Natural killer cell (primary cell): ENCODE measurements around the gene AKAP1. TPM values are rescaled to one million over a fixed set of nuclear protein-coding genes. Genes with fewer than 3 reads are reported as not detected.

Experiments used
- ATAC-seq, 3 donors: fragments of 150-1000 bp in 2 of 3; fragments of 200-7000 bp in 1 of 3; cut with Tn5 transposase; 1 replicate in 1 of 3; 2 replicates in 2 of 3; pipeline ENCODE4 v1.10.0; 2021; ENCODE audit warnings: mild to moderate bottlenecking in 2 of 3, moderate library complexity in 2 of 3
- DNase-seq, 2 donors: peaks; one replicate each; pipeline versions ENCODE4 v3.0.0 to v3.0.0-alpha.2; 2013 to 2021; ENCODE audit warnings: mixed read lengths in 1 of 2
- H3K27ac ChIP-seq: one replicate; pipeline ENCODE4 v1.5.1; 2013; ENCODE audit warnings: mild to moderate bottlenecking, low read length
- H3K27me3 ChIP-seq: one replicate; pipeline ENCODE4 v1.6.1; 2013; ENCODE audit warnings: low read length; ENCODE audit not compliant: control insufficient read depth, insufficient read depth
- H3K36me3 ChIP-seq: one replicate; pipeline ENCODE4 v1.6.1; 2013; ENCODE audit warnings: low read length; ENCODE audit not compliant: control insufficient read depth, insufficient read depth
- H3K4me1 ChIP-seq: one replicate; pipeline ENCODE4 v1.6.1; 2013; ENCODE audit warnings: low read length; ENCODE audit not compliant: control insufficient read depth, insufficient read depth
- H3K4me3 ChIP-seq: one replicate; pipeline ENCODE4 v1.5.1; 2013; ENCODE audit warnings: low read length
- H3K9me3 ChIP-seq: one replicate; pipeline ENCODE4 v1.6.1; 2013; ENCODE audit warnings: low read length; ENCODE audit not compliant: control insufficient read depth, insufficient read depth
- H3K27ac Mint-ChIP-seq, 2 donors: one replicate each; pipeline ENCODE4 v1.8.0; 2022; ENCODE audit warnings: mild to moderate bottlenecking in 2 of 2, mixed read lengths in 2 of 2, moderate library complexity in 1 of 2
- H3K27me3 Mint-ChIP-seq, 2 donors: one replicate each; pipeline ENCODE4 v1.8.0; 2022; ENCODE audit warnings: low read depth in 2 of 2, mixed read lengths in 2 of 2
- H3K36me3 Mint-ChIP-seq: one replicate; pipeline ENCODE4 v1.8.0; 2022; ENCODE audit warnings: mixed read lengths
- H3K4me1 Mint-ChIP-seq, 2 donors: one replicate each; pipeline ENCODE4 v1.8.0; 2022; ENCODE audit warnings: mixed read lengths in 2 of 2
- H3K4me3 Mint-ChIP-seq: one replicate; pipeline ENCODE4 v1.8.0; 2022; ENCODE audit warnings: mild to moderate bottlenecking, moderate library complexity, mixed read lengths
- H3K9me3 Mint-ChIP-seq, 2 donors: one replicate each; pipeline ENCODE4 v1.8.0; 2022; ENCODE audit warnings: mixed read lengths in 2 of 2
- WGBS: methylation state at CpG from one replicate; pipeline ENCODE4 v1.1.7; 2013; ENCODE audit warnings: missing lambda C conversion rate; ENCODE audit not compliant: insufficient coverage; 5-methylcytosine and 5-hydroxymethylcytosine counted together
- intact Hi-C: fragments of 100-400 bp; cut with micrococcal nuclease; formaldehyde crosslinking; loops from one replicate; pipeline ENCODE4 v1.14.2; 2022
- total RNA-seq, 4 donors: library from RNA; stranded (reverse); fragments of 120-200 nt in 1 of 4; gene quantifications; one replicate each; pipeline versions ENCODE4 v1.2.3 to v1.2.4, GENCODE V29; 2013 to 2022
- TF ChIP-seq, protein P1 (sequence below): fragments of 200-600 bp; IDR thresholded peaks from one replicate; pipeline ENCODE4 v1.8.0; 2022; ENCODE audit warnings: antibody characterized with exemption

Gene AKAP1
- total RNA-seq, 3 donors from 2014 or later (not counting 1 experiment from before 2014, with no cell fraction given), result 9.8 to 15.8 (median 11.4) TPM

DNA sequence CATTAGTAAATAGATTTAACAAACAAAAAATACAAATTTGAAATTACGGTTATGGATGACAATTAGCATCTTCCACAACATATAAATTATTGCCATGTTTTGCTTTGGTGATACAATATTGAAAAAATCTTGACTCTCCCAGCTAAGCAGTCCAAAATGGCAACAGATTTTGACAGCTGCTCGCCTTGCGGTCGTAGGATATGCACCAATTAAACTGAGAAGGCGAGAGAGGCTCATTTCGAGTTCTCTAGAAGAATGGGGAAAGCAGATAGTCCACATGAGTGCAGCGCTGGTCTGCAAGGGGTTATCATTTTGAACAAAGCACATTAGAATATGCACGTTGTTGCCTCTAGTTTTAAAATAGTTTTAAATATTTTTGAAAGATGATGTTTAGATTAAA, 55.3 kb downstream of the AKAP1 start:
- H3K27me3 Mint-ChIP-seq, result peaks cover 7 to 8% of the 10 kb centered on the region in 2 donors

DNA sequence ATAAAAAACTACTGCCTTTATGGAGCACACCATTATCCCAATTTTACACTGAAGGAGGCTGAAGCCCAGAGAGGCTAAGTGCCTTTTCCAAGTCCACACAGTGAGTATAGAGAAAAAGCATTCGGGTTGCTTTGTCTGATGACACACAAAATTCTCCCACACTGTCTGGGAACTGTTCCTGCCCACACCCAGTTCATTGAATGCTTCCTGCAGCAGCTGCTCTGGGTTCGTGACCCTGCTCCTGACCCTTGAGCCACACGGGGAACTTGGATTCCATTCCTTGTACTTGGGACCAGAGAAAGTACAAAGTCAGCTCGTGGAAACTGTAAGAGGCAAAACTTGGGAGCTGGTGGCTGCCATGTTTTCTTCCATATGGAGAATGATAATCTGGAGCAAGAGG, 57.9 kb downstream of the AKAP1 start:
- no peak overlapping the region for H3K4me3 ChIP-seq
- peaks cover 5% of the 10 kb centered on the region in 2 donors for H3K27me3 Mint-ChIP-seq

More for the DNA sequence above, 55.3 kb downstream of the AKAP1 start:
- no peaks in the 10 kb centered on the region for H3K27me3 ChIP-seq
- Mint-ChIP-seq H3K4me3 (no peak overlapping the region), H3K9me3 (no peaks in the 10 kb centered on the region), H3K36me3 (no peaks in the 10 kb centered on the region), H3K4me1 (peaks cover 0 to 5% of the 10 kb centered on the region in 2 donors), H3K27ac (no peak overlapping the region)
- no peak overlapping the region for H3K27ac ChIP-seq
- 88% methylated on average over 7 of the region's 8 CpGs for WGBS
- TF ChIP-seq, protein P1, sequence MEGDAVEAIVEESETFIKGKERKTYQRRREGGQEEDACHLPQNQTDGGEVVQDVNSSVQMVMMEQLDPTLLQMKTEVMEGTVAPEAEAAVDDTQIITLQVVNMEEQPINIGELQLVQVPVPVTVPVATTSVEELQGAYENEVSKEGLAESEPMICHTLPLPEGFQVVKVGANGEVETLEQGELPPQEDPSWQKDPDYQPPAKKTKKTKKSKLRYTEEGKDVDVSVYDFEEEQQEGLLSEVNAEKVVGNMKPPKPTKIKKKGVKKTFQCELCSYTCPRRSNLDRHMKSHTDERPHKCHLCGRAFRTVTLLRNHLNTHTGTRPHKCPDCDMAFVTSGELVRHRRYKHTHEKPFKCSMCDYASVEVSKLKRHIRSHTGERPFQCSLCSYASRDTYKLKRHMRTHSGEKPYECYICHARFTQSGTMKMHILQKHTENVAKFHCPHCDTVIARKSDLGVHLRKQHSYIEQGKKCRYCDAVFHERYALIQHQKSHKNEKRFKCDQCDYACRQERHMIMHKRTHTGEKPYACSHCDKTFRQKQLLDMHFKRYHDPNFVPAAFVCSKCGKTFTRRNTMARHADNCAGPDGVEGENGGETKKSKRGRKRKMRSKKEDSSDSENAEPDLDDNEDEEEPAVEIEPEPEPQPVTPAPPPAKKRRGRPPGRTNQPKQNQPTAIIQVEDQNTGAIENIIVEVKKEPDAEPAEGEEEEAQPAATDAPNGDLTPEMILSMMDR, result no peak
- intact Hi-C loops, result no loop called here
- no peak for DNase-seq
- no peaks in the 10 kb centered on the region for H3K9me3 ChIP-seq
- ATAC-seq, result no peak
- no peaks in the 10 kb centered on the region for H3K36me3 ChIP-seq
- no peak overlapping the region for H3K4me3 ChIP-seq
- no peaks in the 10 kb centered on the region for H3K4me1 ChIP-seq

DNA sequence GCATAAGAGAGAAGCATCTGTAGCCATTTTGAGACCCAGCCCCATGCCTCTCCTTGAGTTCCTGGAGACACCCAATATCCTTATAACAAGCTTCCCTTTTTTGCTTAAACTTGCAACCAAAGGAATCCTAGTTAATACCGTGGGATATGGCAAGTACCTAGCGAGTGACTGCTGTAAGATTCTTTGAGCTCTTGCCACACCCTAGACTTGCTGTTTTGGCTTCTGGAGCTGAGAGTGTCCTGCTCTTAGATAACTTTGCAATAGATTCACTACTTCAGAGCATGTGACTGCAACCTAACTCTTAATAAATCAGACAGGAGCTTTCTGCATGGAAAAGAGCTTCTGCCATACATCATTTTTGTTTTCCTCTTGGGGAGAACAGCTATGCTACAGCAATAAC, 58.3 kb downstream of the AKAP1 start:
- WGBS, result 74% methylated on average over 2 of the region's 2 CpGs

More for the DNA sequence above, 57.9 kb downstream of the AKAP1 start:
- no peaks in the 10 kb centered on the region for H3K4me1 Mint-ChIP-seq
- no peak overlapping the region for H3K4me3 Mint-ChIP-seq
- H3K36me3 Mint-ChIP-seq, result no peaks in the 10 kb centered on the region
- 87% methylated on average over 4 of the region's 4 CpGs for WGBS
- H3K27ac Mint-ChIP-seq, result no peak overlapping the region
- no peaks in the 10 kb centered on the region for H3K9me3 Mint-ChIP-seq
- Histone ChIP-seq H3K4me1 (no peaks in the 10 kb centered on the region), H3K27ac (no peak overlapping the region), H3K9me3 (no peaks in the 10 kb centered on the region), H3K27me3 (no peaks in the 10 kb centered on the region), H3K36me3 (no peaks in the 10 kb centered on the region)
- DNase-seq, result no peak
- TF ChIP-seq, protein P1, result no peak
- intact Hi-C loops, result no loop called here
- no peak for ATAC-seq

More for the DNA sequence above, 58.3 kb downstream of the AKAP1 start:
- DNase-seq, result no peak
- no peak overlapping the region for H3K4me3 Mint-ChIP-seq
- TF ChIP-seq, protein P1, result no peak
- no peak overlapping the region for H3K27ac ChIP-seq
- no peaks in the 10 kb centered on the region for H3K9me3 ChIP-seq
- intact Hi-C loops, result no loop called here
- ATAC-seq, result no peak
- H3K4me1 Mint-ChIP-seq, result no peaks in the 10 kb centered on the region
- H3K4me3 ChIP-seq, result no peak overlapping the region
- no peaks in the 10 kb centered on the region for H3K9me3 Mint-ChIP-seq
- no peaks in the 10 kb centered on the region for H3K4me1 ChIP-seq
- H3K36me3 Mint-ChIP-seq, result no peaks in the 10 kb centered on the region
- no peaks in the 10 kb centered on the region for H3K36me3 ChIP-seq
- no peaks in the 10 kb centered on the region for H3K27me3 ChIP-seq
- H3K27ac Mint-ChIP-seq, result no peak overlapping the region
- H3K27me3 Mint-ChIP-seq, result peaks cover under 1 to 5% of the 10 kb centered on the region in 2 donors
